ENCODE measurements around the gene MNDA.
A peak's percentile ranks its signal among the peaks of the same experiment; 100 is the strongest.

MNDA gene

GRCh38 chr1:158830904-158831507 lies at the start of gene MNDA:
Gene MNDA, plus strand, starts transcription at chr1:158831351. Its CDS starts 10,803 bp downstream, at chr1:158842154.
- peak; percentile 97 for DNase-seq

DNA sequence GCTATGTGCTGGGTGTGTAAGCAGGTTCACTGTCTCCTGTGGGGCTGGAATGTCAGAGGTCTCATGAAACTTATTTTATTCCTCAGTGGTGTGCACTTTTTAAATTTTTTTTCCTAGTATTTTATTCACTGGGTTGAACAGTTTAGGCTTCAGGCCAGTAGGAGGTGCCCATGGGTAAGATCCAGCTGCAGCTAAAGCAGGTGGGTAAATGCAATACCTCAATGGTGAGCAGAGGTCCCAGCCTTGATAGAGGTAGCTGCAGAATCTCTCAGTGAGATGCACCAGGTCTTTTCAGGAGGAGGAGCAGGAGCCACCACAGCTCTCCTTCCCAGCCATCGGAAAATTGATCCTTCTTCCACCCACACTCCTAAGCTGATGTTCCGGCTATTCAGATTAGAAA lies 37.5 kb upstream of the MNDA start:
- no peak for DNase-seq

DNA sequence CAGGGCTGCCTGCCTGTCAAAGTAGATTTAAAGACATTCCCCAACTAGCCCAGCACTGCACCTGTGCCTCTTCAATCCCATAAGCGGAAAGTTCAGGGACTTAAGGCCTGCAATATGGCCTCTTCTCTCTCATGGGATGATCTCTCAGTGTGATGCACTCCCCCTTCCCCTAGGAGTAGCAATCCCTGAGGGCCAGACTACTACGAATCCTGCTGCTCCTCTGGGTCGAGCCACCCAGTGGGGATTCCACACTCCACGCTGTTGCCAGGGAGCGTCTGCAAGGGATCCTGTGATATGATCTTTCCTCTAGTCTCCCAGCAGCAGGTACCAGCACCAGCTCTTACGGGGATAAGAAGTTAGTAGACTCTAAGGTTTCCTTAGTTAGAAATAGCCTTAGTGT lies 36.9 kb upstream of the MNDA start:
- DNase-seq = no peak

GRCh38 chr1:158798531-158798930 lies 32.6 kb upstream of the MNDA start:
- DNase-seq = no peak

GRCh38 chr1:158799689-158800088 lies 31.5 kb upstream of the MNDA start:
- DNase-seq = no peak

GRCh38 chr1:158800526-158800925 lies 30.6 kb upstream of the MNDA start:
- DNase-seq = no peak

- peak; percentile 26 for DNase-seq
Measured at GRCh38 chr1:158801396-158801795, 29.8 kb upstream of the MNDA start.

DNA sequence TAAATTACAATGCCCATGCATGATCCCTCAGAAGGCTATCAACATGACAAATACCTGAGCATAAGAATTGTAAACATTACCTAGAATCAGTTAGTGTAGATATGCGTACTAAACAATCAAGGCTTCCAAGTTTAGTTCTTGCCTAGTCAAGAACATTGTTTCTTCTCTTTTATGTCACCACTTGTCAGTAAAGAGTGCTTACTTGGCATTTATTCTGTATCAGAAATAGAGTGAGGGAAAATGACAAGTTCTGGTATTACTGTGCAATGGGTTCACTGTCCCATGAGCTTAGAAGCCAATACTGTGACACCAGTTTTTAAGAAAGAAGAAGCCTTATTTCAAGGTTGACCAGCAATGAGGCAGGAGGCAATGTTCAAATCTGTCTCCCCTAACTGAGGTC lies 27.5 kb upstream of the MNDA start:
- DNase-seq = no peak

- no peak for DNase-seq
Measured at GRCh38 chr1:158806916-158807536, 24.1 kb upstream of the MNDA start.

DNA sequence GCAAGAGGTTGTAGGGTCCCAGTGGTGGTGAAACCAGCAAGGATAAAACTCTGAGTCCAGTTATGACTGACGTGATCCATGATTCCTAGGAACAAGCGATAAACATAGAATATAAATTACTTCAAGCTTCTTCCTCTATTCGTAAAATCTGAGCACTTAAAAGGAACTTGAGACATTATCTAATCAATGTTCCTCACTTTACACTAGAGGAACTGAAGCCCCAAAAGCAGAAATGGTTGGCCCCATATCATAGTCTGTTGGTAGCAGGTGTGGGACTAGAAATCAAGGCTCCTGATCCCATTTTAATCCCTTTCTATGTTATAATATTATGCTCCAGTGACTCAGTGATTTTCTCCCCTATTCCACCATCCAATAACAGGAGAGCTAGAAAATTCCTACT lies 21.9 kb upstream of the MNDA start:
- DNase-seq = peak; percentile 85

DNA sequence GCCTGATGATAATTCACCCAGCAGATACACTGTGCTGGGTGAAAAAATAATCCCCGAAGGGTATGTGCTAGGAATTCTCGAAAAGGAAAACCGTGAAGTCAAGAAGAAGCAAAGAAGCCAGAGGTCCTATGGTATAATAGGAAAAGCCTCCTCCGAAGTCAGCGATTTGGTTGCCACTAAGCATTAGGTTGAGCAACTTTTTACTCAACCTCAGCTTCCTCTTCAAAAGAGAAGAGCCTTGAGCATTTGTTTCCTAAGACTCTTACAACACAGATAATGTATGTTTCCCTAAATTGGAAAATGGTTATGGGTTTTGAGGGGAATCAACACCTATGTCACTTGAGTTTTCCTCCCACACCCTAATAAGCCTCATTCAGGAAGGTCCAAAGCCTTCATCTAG lies 21.3 kb upstream of the MNDA start:
- DNase-seq = peak; percentile 89

- peak; percentile 66 for DNase-seq
Measured at GRCh38 chr1:158810311-158810710, 20.8 kb upstream of the MNDA start.

DNA sequence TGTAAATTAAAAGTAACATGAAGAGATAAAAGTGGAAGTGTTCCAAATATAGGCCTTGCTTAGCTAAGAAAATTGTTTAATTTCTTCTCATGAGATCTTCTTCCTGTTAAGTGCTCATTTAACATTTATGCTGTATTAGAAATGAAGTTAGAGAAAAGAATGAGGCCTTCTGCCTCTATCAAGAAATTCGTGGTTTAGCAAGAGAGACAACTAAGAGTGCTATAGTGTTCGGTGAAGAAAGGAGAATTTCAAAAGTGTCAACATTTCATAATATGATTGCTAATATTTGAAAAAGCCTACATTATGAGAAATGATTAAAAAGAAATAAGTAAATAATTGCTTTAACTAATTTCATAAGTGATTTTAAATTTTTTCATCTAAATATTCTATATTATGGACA lies 18.8 kb upstream of the MNDA start:
- no peak for DNase-seq

GRCh38 chr1:158813164-158813563 lies 18.0 kb upstream of the MNDA start:
- DNase-seq = peak; percentile 66

- no peak for DNase-seq
Measured at GRCh38 chr1:158814970-158815369, 16.2 kb upstream of the MNDA start.

DNA sequence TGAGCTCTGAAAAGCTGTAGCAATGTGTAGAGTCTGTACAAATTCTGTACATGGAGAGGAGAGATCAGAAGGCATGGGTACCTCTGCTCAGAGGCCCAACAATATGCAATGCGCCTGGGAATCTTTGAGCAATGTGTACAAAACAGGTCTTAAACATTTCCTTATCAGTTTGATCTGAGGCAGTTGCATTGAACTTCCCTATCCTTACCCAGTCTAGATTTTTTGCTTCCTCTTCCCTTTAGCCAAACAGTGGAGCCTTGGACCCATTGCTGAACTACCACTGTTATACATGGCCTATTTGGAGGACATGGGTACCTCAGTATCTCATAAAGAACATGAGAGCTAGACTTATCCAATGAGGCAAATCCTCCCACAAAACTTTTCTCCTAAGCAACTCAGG lies 12.6 kb upstream of the MNDA start:
- peak; percentile 49 for DNase-seq

- peak; percentile 21 for DNase-seq
Measured at GRCh38 chr1:158818975-158819431, 12.1 kb upstream of the MNDA start.

GRCh38 chr1:158819461-158820443 lies 11.4 kb upstream of the MNDA start:
- peak; percentile 25 for DNase-seq

DNA sequence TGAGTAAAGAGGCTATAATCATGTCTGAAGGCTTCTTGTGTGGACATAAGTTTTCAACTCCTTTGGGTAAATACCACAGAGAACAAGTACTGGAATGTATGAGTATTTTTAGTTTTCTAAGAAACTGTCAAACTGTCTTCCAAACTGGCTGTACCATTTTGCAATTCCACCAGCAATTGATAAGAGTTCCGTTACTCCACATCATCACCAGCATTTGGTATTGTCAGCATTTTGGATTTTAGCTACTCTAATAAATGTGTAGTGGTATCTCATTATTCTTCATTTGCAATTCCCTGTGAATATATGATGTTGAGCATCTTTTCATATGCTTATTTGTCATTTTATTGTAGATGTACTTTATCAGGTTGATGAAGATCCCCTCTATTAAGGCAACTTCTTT lies 9.4 kb upstream of the MNDA start:
- no peak for DNase-seq

- no peak for DNase-seq
Measured at GRCh38 chr1:158830074-158830677, 975 bp upstream of the MNDA start.

GRCh38 chr1:158833264-158833663 lies 2.1 kb downstream of the MNDA start:
- DNase-seq = peak; percentile 84

DNA sequence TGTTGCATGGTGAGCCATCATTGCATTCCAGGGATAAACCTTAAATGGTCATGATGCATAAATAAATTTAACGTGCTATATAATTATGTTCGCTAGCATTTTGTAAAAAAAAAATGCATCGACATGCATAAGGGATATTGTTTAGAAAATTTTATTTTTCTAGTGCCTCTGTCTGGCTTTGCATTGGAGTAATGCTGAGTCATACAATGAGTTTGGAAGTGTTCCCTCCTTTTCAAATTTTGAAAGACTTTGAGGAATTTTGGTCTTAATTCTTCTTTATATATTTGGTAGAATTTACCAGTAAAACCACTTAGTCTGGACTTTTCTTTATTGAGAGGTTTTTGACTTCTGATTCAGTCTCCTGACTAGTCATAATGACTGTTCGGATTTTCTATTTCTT lies 4.9 kb downstream of the MNDA start:
- no peak for DNase-seq

DNA sequence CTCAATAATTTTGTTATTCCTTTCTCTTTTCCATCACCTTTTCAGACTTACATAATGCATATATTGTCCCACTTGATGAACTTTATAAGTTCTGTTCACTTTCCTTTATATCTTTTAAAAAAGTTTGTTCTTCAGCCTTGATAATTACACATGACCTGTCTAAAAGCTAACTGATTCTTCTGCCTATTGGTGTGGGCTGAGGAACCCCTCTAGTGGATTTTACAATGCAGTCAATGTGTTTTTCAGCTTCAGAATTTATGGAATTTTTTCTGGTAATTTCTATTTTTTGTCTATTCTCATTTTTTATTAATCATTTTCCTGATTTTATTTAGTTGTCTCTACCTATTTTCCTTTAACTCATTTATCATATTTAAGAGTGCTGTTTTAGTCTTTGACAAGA lies 7.5 kb downstream of the MNDA start:
- DNase-seq = no peak

Data from MV-4-11 (cell line).